Mammary epithelial cell (primary cell): ENCODE results near the gene MYLK.

Experiments used
- EZH2 ChIP-seq: IDR thresholded peaks from 2 replicates; pipeline ENCODE4 v1.6.1; 2012; ENCODE audit warnings: low read length, inconsistent platforms, borderline replicate concordance
- TF ChIP-seq, protein P1 (sequence below), 2 donors: IDR thresholded peaks in 1 of 2; conservative IDR thresholded peaks in 1 of 2; 2 replicates each; pipeline ENCODE4 v1.5.1; 2011 to 2012; ENCODE audit warnings: inconsistent platforms in 2 of 2, low read length in 2 of 2, mild to moderate bottlenecking in 2 of 2, control low read depth in 1 of 2, low read depth in 1 of 2; ENCODE audit not compliant: insufficient read depth in 1 of 2; ENCODE audit errors: extremely low read depth in 1 of 2

DNA sequence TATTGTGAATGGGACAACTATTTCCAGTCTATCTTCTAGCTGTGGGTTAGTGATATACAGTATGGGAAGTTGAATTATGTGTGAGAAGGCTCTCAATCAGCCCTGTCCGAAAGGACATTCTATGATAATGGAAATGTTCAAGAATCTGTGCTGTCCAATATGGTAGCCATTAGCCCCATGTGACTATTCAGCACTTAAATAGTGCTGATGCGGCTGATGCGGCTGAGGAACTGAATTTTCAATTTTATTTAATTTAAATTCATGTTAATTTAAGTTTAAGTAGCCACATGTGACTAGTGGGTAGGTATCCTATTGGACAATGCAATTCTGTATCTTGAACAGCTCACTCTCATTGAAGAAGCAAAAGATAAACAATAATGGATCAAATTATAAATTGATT is 98.5 kb downstream of the MYLK start:
- TF ChIP-seq EZH2: no peak
- TF ChIP-seq, protein P1, sequence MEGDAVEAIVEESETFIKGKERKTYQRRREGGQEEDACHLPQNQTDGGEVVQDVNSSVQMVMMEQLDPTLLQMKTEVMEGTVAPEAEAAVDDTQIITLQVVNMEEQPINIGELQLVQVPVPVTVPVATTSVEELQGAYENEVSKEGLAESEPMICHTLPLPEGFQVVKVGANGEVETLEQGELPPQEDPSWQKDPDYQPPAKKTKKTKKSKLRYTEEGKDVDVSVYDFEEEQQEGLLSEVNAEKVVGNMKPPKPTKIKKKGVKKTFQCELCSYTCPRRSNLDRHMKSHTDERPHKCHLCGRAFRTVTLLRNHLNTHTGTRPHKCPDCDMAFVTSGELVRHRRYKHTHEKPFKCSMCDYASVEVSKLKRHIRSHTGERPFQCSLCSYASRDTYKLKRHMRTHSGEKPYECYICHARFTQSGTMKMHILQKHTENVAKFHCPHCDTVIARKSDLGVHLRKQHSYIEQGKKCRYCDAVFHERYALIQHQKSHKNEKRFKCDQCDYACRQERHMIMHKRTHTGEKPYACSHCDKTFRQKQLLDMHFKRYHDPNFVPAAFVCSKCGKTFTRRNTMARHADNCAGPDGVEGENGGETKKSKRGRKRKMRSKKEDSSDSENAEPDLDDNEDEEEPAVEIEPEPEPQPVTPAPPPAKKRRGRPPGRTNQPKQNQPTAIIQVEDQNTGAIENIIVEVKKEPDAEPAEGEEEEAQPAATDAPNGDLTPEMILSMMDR (conservative IDR thresholded peaks at IDR 0.05 in 1 of 2, IDR thresholded peaks at IDR 0.05 in 1 of 2; ENCODE audit: extremely low read depth in 1 of 2, insufficient read depth in 1 of 2, low read depth in 1 of 2, low read length in 2 of 2): no peak
